HG02642 (cell line): ENCODE data around the gene INO80.
A peak's percentile ranks its signal among the peaks of the same experiment; 100 is the strongest.
"Not testable (repeated sequence)": the region's sequence is repeated elsewhere in the genome, so short reads cannot be mapped to it uniquely, and the experiment has no call there.

ENCODE experiments used
- ATAC-seq: cut with Tn5 transposase; IDR thresholded peaks from one replicate; pipeline ENCODE4 v1.9.1; 2021; ENCODE audit warnings: mild to moderate bottlenecking; ENCODE audit not compliant: unreplicated experiment, poor library complexity

Gene INO80, protein sequence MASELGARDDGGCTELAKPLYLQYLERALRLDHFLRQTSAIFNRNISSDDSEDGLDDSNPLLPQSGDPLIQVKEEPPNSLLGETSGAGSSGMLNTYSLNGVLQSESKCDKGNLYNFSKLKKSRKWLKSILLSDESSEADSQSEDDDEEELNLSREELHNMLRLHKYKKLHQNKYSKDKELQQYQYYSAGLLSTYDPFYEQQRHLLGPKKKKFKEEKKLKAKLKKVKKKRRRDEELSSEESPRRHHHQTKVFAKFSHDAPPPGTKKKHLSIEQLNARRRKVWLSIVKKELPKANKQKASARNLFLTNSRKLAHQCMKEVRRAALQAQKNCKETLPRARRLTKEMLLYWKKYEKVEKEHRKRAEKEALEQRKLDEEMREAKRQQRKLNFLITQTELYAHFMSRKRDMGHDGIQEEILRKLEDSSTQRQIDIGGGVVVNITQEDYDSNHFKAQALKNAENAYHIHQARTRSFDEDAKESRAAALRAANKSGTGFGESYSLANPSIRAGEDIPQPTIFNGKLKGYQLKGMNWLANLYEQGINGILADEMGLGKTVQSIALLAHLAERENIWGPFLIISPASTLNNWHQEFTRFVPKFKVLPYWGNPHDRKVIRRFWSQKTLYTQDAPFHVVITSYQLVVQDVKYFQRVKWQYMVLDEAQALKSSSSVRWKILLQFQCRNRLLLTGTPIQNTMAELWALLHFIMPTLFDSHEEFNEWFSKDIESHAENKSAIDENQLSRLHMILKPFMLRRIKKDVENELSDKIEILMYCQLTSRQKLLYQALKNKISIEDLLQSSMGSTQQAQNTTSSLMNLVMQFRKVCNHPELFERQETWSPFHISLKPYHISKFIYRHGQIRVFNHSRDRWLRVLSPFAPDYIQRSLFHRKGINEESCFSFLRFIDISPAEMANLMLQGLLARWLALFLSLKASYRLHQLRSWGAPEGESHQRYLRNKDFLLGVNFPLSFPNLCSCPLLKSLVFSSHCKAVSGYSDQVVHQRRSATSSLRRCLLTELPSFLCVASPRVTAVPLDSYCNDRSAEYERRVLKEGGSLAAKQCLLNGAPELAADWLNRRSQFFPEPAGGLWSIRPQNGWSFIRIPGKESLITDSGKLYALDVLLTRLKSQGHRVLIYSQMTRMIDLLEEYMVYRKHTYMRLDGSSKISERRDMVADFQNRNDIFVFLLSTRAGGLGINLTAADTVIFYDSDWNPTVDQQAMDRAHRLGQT (N-terminal part only)

DNA sequence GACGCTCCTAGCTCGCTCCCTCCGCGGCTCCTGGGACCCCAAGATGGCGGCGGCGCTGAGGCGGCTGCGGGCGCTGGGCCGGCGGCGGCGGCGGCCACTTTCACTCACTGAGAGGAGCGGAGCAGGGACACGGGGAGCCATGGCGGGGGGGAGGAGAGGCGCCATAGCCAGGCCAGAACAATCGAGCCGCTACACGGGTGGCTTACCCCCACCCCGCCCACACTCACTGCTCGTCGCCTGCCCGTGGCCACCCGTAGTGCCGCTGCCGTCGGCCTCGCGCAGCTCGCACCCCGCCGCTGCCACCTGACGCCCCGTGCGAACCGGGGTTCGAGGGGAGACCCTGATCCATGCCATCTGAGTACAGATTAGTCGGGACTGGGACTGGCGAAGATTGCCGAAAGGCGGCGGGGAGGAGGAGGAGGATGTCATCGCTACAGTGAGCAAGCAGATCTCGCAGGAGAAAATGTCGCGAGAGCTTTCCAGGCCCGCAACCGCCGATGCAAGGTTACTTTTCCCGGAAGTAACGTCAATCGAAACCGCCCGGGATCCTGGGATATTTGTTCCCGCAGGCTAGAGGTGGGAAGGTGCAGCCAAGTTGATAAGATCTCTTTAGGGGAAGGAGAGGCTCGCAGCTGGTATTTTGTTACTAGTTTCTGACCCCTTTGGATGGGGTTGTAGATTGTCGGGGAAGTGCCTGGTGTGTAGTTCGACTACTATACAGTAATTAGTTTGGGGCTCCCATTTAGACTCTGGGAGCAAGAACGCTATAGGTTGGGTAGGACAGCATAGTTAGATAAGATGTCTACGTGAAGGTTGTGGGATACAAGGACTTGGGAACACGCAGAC, at the start of gene INO80:
TSS of gene INO80 (minus strand) at position 165 of the 846 bp plus-strand sequence. CDS start 19,970 bp downstream, outside the sequence.
- peak; percentile 79 for ATAC-seq

DNA sequence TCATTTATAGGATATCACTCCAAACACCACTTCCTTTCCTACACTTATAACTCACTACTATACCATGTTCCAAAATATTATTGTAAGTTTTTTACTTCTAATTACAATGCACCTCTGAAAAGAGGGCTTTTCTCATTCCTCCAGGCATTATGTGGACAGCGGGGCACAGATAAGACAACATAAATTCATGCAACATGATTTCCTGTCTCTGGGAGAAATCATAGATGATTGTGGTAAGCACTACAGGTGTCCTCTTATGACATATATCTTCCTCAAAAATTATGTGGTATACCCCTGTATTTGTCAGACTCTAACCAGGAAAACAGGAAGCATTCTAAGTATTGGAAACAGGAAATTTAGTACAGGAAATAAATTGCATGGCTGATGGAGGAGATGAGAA, 45.7 kb upstream of the INO80 start:
- no peak for ATAC-seq

DNA sequence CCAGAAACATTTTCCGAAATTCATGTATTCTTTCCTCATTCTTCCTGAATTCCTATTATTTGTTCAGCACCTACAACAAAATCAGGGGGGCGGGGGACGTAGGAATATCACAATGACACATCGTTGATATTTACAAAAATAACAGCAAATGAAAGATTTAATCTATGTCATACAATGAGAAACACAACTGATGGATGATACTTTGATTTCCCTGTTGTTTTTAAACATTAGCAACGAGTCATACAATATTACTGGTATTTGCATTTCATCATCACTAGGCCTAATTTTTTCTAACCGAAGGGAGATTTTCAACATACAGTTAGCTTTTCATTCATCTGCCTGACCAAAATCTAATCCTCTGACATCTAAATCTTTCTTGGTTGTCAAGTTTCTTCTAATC, 45.3 kb upstream of the INO80 start:
- no peak for ATAC-seq

DNA sequence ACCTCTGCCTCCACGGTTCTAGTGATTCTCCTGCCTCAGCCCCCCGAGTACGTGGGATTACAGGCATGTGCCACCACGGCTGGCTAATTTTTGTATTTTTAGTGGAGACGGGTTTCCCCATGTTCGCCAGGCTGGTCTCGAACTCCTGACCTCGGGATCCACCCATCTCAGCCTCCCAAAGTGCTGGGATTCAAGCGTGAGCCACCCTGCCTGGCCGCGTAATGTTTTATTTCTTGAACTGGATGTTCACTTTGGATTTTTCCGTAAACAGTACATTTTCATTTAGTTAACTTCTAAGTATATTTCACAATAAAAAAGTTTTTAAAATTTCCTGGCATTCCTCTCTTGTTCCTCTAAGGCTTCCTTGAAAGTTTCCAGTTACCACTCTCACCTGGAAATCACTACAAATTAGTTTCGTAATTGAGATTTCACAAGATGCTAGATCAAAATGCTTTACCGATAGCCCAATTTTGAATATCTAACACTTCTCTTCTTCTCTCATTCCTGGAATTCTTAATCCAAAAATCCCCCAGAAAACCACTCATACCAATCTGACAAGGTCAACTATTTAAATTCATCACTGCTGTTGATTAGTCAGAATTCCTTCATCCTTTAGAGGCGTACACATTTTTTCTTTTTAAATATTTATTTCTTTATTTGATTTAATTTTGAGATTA, 44.7 kb upstream of the INO80 start:
- ATAC-seq: no peak

DNA sequence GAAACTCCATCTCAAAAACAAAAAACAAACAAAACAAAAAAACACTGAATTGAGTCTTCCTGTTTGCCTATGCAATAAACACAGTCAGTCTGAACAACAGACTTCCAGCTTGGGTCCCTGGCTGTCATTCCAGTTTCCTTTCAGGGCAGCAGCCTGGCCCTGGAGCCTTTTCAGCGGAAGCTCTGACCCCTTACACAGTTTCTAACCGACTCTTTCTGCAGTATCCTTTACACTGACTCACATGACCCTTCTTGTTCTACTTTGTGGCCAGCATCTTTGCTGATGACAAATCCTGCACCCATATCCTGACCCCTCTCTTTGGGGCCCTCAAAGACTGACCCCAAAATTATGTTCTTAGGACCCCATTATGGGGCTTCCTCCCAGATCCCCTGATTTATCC, 38.3 kb upstream of the INO80 start:
- ATAC-seq: no peak

DNA sequence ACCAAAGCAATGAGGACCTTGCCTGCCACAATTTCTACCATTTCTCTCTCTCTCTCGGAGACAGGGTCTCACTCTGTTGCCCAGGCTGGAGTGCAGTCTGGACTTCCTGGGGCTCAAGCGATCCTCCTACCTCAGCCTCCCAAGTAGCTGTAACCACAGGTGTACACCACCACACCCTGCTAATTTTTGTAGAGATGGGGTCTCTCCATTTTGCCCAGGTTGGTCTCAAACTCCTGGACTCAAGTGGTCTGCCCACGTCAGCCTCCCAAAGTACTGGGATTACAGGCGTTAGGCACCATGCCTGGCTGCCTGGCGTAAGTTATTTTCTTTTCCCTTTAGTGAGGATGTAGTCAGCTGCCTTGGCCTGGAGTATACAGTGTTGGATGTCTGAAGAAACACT, 37.7 kb upstream of the INO80 start:
- no peak for ATAC-seq

DNA sequence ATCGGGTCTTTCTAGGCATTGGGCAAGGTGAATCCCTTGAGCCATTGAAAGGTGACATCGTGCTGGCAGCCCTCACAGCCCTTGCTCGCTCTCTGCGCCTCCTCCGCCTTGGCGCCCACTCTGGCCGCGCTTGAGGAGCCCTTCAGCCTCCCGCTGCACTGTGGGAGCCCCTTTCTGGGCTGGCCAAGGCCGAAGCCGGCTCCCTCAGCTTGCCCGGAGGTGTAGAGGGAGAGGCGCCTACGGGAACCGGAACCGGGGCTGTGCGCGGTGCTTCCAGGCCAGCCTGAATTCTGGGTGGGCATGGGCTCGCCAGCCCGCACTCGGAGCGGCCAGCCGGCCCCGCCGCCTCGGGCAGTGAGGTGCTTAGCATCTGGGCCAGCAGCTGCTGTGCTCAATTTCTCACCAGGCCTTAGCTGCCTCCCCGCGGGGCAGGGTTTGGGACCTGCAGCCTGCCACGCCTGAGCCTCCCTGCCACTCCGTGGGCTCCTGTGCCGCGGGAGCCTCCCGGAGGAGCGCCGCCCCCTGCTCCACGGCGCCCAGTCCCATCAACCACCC, 35.4 kb upstream of the INO80 start:
- ATAC-seq: no peak

DNA sequence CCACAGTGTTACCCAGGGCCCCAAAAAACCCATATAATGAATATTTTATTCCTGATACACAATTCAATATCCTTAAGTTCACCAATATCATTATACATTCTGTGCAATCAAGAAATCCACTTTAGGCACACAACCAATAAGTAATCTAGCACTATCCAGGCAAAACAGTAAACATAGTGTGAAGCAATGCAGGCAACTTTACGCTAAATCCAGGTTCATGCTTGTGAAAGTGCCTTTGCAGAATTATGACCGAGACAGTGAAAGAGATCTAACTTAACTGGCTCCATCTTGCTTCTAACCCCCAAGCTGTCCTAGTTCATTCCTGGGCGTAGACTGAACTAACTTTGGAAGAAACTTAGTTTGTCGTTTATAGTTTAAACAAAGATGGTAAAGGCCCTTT, 34.2 kb upstream of the INO80 start:
- no peak for ATAC-seq

DNA sequence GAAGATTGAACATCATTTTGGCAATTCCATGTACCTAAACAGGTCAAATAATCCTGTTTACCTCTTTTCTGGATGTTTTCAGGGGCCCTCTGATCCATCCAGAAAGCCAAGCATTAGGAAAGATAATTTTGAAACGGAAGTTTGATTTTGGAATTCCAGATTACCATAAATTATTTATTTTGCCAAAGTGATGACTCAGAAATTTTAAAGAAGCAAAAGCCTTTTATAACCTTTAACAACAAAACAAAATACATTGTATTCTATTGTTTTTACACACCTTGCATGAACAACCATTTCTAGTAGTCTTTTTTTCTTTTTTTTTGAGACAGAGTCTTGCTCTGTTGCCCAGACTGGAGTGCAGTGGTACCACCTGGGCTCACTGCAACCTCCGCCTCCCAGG, 32.0 kb upstream of the INO80 start:
- no peak for ATAC-seq

DNA sequence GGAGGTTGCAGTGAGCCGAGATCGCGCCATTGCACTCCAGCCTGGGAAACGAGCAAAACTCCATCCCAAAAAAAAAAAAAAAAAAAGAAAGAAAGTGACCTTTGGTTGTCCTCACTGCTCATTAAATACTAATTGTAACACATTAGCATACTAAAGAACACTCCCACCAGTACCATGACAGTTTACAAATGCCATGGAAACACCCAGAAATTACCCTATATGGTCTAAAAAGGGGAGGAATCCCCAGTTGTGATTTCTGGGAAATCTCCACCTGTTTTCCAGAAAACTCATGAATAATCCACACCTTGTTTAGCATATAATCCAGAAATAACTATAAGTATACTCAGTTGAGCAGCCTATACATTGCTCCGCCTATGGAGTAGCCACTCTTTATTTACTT, 23.5 kb upstream of the INO80 start:
- no peak for ATAC-seq

DNA sequence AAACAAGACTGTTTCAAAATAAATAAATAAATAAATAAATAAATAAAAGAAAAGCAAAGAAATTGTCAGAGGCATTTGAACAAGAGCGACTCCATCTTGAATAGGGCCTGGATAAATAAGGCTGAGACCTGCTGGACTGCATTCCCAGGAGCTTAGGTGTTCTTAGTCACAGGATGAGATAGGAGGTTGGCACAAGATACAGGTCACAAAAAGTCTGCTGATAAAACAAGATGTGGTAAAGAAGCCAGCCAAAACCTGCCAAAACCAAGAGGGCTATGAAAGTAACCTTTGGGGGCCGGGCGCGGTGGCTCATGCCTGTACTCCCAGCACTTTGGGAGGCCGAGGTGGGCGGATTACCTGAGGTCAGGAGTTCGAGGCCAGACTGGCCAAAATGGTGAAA, 23.0 kb upstream of the INO80 start:
- ATAC-seq: not testable (repeated sequence)

DNA sequence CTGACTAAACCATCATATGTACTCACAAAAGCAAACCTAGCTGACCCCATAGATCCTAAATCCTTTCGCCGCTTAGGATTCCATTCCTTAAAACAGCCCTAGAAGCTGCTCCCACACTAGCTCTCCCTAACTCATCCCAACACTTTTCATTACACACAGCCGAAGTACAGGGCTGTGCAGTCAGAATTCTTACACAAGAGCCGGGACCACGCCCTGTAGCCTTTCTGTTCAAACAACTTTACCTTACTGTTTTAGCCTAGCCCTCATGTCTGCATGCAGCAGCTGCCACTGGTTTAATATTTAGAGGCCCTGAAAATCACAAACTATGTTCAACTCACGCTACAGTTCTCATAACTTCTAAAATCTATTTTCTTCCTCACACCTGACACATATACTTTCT, 19.5 kb upstream of the INO80 start:
- ATAC-seq: not testable (repeated sequence)

DNA sequence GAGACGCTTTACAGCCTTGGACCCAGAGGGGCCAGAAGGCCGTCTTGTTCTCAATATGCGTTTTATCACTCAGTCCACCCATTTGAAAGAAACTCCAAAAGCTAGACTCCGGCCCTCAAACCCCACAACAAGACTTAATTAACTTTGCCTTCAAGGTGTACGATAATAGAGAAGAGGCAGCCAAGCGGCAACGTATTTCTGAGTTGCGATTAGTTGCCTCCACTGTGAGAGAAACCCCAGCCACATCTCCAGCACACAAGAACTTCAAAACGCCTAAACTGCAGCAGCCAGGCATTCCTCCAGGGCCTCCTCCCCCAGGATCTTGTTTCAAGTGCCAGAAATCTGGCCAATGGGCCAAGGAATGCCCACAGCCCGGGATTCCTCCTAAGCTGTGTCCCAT, 17.4 kb upstream of the INO80 start:
- no peak for ATAC-seq

DNA sequence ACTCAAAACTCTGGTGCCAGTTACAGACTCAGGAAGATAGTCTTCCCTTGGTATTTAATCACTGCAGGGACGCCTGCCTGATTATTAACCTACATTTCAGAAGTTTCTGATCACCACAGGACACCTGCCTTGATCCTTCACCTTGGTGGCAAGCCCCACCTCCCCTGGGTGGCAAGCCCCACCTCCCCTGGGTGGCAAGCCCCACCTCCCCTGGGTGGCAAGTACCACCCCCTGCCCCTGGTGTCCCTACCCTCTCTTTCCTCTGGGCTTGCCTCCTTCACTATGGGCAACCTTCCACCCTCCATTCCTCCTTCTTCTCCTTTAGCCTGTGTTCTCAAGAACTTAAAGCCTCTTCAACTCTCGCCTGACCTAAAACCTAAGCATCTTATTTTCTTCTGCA, 16.0 kb upstream of the INO80 start:
- ATAC-seq: not testable (repeated sequence)

DNA sequence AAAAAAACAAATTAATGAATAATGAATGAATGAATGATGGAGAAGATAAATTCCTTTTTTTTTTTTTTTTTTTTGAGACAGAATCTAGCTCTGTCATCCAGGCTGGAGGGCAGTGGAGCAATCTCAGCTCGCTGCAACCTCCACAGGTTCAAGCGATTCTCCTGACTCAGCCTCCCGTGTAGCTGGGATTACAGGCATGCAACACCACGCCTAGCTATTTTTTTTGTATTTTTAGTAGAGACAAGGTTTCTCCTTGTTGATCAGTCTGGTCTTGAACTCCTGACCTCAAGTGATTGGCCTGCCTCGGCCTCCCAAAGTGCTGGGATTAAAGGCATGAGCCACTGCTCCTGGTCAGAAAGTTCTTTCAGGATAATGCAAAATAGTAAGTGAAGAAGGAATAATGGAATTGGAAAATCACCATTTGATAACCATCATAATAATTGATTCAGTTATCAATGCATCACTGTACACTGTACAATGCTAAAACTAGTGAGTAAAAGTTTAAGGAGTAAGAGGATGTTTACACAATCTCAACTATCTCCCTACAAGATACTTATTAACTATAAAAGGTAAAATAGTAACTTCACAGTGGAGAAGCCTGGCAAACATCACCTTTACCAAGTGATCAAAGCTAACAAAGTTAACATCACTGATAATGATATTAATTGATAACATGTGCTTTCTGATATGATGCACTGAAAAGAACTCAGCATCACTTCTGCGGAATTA, 12.3 kb upstream of the INO80 start:
- no peak for ATAC-seq

DNA sequence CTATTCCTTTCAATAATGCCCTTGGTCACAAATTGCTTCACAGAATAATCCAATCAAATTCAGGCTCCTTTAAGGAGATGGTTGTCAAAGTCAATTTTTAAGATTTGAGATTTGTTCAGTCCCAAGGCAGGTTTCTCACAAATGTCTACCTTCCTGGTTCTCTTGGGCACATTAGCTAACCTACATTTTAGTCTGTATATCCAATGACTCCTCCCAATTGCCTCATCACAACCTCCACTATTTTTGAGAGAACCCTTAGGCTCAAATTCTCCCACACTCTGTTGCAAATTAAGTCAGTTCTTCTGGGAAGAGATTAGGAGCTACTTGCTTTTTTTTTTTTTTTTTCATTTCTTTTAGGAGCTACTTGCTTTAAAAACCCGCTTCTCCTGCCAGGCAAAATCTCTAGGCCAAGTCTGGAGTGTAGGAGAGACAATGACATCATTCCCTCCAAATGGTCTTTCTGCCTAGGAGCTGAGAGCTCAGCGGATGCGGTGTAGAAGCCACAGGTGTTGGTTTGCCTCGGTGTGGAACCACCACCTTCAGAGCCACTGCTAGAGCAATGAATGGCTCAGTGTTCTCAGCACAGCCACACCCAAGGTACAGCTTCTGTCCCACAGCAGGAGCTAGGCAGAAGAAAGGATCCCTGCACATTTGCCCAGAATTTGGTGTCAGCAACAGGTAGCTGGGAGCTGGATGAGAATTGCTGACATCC, 10.0 kb upstream of the INO80 start:
- ATAC-seq: no peak

DNA sequence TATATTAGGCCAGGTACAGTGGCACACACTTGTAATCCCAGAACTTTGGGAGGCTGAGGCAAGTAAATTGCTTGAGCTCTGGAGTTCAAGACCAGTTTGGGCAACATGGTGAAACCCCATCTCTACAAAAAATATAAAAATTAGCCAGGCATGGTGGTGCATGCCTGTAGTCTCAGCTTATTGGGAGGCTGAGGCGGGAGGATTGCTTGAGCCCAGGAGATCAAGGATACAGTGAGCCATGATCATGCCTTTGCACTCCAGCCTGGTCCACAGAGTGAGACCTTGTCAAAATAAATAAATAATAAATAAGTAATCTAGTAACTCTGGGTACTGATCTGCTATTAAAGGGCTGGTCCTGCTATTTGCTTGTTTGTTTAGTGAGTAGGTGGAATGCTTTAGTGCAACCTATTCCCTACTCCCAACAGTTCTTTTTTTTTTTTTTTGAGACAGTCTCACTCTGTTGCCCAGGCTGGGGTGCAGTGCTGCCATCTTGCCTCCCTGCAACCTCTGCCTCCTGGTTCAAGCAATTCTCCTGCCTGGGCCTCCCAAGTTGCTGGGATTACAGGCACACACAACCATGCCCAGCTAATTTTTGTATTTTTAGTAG, 9.1 kb upstream of the INO80 start:
- ATAC-seq: no peak
